DOHH2 (cell line): ENCODE results near the gene NEU4.

ENCODE experiments used
- EZH2phosphoT487 ChIP-seq: fragments of 200-600 bp; sonication (generic); IDR thresholded peaks from 2 replicates; pipeline ENCODE4 v1.6.1; 2017; ENCODE audit warnings: borderline replicate concordance, mild to moderate bottlenecking, antibody characterized with exemption, low read length, moderate library complexity, mixed read lengths
- TF ChIP-seq, protein P1 (sequence below): fragments of 200-600 bp; sonication (generic); IDR thresholded peaks from one replicate; pipeline ENCODE4 v1.5.1; 2014; ENCODE audit warnings: antibody characterized with exemption, mild to moderate bottlenecking, low read depth, low read length; ENCODE audit not compliant: poor library complexity, severe bottlenecking

DNA sequence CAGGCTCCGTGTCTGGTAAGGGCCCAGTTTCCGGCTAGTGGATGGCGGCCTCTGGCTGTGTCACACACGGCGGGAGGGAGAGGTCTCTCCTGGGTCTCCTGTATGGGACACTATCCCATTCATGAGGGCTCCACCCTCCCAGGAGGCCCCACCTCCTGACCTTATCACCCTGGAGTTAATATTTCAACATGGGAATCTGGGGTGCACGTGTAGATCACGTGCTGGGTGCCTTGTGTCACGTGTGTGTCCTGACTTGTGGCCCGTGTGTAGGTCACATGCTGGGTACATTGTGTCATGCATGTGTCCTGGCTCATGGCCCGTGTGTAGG is 9.9 kb downstream of the NEU4 start:
- TF ChIP-seq, protein P1, sequence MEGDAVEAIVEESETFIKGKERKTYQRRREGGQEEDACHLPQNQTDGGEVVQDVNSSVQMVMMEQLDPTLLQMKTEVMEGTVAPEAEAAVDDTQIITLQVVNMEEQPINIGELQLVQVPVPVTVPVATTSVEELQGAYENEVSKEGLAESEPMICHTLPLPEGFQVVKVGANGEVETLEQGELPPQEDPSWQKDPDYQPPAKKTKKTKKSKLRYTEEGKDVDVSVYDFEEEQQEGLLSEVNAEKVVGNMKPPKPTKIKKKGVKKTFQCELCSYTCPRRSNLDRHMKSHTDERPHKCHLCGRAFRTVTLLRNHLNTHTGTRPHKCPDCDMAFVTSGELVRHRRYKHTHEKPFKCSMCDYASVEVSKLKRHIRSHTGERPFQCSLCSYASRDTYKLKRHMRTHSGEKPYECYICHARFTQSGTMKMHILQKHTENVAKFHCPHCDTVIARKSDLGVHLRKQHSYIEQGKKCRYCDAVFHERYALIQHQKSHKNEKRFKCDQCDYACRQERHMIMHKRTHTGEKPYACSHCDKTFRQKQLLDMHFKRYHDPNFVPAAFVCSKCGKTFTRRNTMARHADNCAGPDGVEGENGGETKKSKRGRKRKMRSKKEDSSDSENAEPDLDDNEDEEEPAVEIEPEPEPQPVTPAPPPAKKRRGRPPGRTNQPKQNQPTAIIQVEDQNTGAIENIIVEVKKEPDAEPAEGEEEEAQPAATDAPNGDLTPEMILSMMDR = no peak
- TF ChIP-seq EZH2phosphoT487 = no peak
